Fibroblast of peridontal ligament (primary cell): ENCODE measurements around the gene CEBPZOS.
A peak's percentile ranks its signal among the peaks of the same experiment; 100 is the strongest.
"Not testable (repeated sequence)": the region's sequence is repeated elsewhere in the genome, so short reads cannot be mapped to it uniquely, and the experiment has no call there.

Experiments
- DNase-seq: peaks from one replicate; pipeline ENCODE4 v3.0.0-alpha.2; 2010; ENCODE audit errors: extremely low read depth

The CEBPZOS gene

DNA sequence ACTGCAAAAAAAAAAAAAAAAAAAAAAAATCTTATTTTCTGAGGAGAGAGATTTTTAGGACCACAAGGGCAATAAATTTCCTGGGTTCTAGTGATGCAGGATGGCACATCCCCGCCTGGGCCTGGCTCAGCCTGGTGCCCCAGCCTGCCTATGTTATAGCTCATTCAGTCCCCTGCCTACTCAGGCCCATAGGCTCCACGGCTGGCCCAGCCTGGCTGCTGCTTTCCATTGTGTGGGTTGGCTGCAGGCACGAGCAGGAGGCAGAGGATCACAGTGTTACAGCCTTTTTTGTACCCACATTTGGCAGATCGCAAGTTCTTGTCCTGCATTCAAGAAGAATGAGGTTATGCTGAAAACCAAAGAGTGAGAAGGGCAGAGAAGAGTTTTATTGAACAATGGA lies 5.0 kb upstream of the CEBPZOS start:
- no peak for DNase-seq

DNA sequence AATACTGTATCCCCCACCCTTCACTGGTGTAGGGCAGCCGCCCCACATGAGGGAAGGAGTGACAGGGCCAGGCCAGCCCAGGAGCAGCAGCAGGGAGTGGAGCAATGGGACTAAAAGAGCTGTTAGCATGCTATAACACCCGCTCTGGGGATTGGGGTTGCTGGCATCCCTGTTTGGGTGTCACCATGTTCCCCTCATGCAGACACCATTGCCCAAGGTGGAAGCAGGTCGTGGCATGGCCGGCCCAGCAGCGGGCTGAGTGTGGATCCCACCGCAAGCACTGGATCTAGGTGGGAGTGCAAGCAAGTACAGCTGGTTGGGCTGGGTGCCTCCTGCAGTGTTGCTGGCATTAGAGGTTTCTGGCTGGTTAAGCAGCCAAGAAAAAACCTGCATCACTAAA lies 4.5 kb upstream of the CEBPZOS start:
- no peak for DNase-seq

DNA sequence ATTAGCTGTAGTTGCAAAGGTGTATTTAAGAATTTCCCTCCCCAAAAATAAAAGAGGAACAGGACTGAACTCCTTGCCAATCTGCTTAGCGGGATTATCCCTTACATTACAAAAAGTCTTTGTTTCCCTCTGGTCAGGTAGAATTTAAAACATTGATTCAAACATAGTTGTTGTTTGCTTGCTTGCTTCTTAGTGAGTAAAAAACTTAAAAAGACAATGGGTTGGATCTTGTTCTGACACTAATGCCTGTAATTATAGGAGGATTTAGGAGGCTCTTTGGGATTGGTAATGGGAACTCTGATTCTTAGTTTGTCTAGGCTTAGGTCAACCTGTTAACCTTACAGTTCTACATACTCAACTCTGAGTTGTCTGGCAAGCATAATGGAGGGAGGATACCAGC lies 3.7 kb upstream of the CEBPZOS start:
- no peak for DNase-seq

DNA sequence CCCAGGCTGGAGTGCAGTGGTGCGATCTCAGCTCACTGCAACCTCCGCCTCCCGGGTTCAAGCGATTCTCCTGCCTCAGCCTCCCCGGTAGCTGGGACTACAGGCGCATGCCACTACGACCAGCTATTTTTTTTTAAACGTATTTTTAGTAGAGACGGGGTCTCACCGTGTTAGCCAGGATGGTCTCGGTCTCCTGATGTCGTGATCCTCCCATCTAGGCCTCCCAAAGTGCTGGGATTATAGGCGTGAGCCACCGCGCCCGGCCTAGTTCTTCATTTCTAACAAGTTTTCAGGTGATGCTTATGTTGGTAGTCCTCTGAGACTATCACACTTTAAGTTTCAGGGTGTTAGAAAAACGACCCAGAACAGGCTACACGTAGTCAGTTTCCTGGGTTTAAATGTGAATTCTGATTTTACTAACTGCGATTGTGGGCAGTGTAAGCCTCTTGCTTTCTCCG lies 405 bp upstream of the CEBPZOS start:
- DNase-seq = not testable (repeated sequence)

DNA sequence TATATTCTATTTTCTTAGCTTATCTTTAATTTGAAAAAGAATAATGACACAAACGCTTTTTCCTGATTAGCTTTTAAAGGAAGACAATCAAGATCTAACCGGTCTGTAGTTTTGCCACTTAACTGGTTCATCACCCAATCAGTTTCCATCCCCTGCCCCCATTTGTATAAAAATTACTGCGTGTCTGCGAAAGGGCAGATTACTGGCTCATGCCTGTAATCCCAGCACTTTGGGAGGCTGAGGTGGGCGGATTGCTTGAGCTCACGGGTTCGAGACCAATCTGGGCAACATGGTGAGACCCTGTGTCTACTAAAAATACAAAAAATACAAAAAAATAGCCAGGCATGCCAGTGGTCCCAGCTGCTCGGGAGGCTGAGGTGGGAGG lies 2.4 kb downstream of the CEBPZOS start:
- DNase-seq = no peak

DNA sequence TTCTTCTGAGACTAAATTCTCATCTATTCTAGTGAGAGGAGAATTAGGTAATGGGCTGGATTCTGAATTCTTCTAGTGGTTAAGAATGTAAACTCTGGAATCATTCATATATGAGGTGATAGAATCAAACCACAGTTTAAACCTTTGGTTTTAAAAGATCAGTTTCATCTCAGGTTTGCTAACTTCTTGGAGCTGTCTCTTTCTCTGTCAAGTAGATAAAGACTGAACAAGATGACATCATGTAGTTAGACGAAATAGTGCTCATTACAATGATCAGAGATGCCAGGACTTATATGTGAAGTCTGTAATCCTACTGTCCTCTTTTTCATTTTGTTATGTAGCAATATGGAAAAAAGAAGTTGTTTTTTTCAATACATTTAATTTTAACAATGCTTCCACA lies 4.9 kb downstream of the CEBPZOS start:
- peak; percentile 5 for DNase-seq

DNA sequence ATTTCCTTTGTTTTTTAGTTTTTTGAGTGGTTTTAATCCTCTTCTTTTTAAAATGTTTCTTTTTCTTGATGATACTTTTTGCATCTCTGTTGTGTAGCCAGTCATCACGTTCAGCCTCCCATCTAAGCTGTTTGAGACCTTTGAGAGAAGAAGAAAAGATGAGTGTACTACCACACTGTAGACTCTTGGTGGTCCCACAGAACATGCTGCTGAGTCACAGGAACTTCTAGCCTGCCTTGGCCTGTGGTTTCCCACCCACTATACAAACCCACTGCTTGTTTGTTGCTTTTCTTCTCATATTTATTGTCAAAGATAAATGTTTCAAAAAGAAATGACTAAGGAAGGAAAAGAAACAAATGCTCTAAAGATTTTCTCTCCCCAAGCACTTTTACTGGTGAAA lies 5.5 kb downstream of the CEBPZOS start:
- no peak for DNase-seq

DNA sequence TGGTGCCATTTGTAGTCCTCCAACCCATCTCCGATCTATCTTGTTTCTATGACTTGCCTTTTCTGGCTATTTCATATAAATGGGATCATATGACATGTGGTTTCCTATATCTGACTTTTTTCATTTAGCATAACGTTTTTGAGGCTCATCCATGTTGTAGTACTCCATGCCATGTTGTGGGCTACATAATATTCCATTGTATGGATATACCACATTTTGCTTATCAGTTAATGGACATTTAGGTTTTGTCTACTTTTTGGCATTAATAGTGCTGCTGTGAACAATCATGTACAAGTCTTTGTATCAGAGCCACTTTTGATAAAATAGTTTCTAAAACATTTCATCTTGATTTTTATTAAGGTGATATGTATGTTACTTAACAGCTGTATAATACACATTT lies 7.4 kb downstream of the CEBPZOS start:
- DNase-seq = no peak

DNA sequence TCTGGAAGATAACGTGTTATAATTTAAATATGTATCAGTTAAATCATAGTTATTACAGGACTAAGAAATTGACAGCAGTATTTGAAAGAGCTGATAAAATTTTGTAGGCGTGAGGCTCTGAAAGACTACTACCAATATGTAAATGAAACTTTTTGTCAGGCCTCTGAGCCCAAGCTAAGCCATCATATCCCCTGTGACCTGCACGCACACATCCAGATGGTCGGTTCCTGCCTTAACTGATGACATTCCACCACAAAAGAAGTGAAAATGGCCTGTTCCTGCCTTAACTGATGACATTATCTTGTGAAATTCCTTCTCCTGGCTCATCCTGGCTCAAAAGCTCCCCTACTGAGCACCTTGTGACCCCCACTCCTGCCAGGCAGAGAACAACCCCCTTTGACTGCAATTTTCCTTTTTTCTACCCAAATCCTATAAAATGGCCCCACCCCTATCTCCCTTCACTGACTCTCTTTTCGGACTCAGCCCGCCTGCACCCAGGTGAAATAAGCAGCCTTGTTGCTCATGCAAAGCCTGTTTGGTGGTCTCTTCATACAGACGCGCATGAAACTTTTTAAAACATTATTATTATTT lies 8.9 kb downstream of the CEBPZOS start:
- DNase-seq = not testable (repeated sequence)

DNA sequence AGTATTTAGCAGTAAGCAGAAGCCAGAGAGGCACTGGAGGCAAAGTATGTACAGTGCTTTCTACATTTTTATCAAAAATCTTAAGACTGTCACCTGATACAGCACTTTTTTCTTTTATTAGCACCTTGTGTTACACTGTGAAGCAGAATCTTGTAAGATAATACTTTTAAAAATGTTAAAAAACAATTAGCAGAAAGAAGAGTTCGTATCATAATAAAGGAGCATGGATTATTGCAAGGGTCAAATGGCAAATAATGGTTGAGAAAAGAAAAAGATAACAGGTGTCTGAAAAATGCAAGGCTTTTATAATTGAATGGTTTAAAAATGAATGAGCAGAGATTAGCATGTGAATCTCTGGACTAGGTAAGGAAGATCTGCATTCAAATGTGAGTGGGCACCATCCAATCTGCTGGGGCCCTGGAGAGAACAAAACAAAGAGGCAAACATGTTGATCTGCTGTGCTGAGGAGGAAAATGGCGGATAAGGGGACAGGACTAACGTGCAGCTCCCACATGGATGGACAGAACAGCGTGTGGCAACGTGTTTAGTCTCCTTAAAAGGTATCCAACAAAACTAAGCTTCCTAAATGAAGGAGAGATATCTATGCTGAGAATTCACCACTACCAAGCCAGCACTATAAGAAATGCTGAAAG lies 9.5 kb downstream of the CEBPZOS start:
- no peak for DNase-seq

DNA sequence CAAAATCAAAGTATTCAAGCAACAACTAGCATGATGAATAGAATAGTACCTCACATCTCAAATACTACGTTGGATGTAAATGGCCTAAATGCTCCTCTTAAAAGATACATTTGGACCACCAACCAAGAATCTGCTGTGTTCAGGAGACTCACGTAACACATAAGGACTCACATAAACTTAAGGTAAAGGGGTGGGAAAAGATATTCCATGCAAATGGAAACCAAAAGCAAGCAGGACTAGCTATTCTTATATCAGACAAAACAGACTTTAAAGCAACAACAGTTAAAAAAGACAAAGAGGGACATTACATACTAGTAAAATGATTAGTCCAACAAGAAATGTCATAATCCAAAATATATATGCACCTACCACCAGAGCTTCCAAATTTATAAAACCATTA lies 10.5 kb downstream of the CEBPZOS start:
- DNase-seq = not testable (repeated sequence)

DNA sequence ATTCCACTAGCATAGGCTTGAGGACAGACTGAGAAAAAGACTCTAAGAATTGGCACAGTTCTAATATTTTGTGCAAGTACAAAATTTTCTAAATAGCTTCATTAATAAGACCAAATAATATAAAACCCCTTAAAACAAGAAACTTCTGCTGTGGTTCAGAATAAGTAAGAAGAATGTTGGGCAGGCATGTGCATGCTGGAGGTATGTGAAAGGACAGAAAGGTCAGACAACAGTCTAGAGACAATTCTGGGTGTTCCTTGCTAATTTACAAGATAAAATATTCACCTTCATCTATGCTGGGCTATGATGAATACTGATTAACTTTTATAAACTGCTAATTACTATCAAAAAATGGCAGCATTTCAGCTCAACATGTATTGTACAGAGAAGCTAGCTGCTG lies 14.9 kb downstream of the CEBPZOS start:
- DNase-seq = no peak

DNA sequence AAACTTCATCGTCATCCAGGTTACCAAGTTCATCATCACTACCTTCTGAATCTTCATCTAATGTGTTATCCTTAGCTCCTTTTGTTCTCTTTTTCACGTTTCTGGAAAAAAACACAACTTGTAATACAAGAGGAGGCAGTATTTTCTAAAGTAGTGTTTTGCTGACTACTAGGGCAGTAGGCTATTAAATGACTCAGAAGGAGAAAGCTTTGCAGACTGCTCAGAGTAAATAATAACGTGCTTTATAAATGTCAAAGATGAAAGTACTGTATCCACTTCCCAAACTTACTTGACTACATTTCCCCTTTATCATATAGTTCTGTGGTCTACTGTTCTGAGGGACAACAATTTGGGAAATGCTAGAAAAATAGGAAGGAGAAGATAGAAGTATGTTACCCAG lies 15.6 kb downstream of the CEBPZOS start:
- DNase-seq = no peak

DNA sequence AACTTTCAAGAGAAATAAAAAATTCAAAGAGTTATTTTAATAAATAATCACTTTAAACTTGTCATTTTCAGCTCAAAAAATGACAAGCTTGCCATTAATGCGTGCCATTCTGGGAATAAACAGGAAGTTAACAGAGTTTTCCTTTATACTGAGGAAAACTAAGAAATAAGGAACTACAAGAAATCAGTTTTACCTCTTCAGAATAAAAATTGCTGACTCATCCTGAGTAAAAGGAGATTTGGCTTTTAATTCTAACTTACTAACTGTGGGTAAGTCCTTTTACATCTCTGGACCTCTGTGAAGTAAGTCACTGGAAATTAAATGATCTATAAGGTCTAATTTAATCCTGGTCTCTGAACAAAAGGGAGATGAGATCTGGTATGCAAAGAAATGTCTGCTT lies 19.0 kb downstream of the CEBPZOS start:
- DNase-seq = peak; percentile 36

DNA sequence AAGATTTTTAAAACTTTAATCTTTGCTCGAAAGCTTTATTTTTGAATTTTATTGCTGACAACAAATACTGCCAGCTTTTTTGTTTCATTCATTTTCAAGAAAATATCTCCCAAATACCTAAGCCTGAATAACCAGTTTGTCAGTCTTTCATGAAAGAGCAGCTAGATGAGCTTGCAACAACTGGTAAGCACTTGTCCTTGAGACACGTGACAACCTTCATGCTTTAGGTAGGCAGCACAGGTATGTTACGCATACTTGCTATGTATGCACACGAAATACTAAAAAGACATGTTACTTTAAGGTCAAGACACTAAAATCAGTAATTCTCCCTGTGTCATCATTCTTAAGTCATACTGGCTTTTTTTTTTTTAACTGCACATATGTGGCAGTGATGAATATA lies 22.8 kb downstream of the CEBPZOS start:
- no peak for DNase-seq

DNA sequence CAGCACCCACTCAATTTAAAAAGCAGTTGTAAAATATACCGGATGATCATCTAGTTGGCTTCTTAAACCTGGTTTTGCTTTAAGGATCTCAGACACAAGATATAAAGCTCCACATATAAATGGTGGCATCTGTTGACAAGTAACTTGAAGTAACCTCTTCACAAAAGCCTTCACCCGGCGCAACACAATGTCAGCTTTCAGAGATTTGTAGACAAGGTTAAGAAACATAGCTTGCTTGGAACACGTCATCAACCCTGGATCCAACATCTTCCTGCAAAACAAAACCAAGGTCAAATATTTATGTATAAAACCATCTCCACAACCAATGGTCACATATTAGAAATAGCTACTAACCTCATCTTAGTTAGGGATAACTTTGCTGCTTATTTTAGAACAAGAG lies 26.8 kb downstream of the CEBPZOS start:
- no peak for DNase-seq

DNA sequence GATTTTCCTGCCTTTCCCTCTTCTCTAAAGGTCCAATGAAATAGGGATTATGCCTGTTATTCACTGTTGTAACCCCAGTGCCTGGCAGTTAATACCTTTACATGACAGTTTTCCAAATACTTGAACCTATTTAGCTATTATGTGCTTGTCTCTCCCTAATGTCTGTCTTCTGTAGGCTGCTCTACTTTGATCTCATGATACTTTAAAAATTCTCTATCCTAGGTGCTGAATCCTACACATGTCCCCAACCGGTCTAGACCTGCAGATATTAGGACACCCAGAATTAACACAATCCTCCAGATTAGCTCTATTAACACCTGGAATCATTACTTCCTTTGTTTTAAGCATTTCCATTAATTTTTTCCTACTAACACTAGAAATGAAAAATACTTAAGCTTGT lies 27.8 kb downstream of the CEBPZOS start:
- DNase-seq = no peak

DNA sequence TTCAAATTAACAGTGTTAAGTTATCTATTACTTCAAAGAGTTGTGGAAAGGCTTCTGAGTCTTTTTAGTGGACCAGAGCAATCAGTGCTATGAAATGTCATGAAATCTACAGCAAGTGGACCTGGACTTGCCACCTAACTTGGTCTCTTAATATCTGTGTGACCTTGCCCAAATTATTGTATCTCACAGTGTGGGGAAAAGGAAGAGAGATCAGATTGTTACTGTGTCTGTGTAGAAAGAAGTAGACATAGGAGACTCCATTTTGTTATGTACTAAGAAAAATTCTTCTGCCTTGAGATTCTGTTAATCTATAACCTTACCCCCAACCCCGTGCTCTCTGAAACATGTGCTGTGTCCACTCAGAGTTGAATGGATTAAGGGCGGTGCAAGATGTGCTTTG lies 28.8 kb downstream of the CEBPZOS start:
- not testable (repeated sequence) for DNase-seq

DNA sequence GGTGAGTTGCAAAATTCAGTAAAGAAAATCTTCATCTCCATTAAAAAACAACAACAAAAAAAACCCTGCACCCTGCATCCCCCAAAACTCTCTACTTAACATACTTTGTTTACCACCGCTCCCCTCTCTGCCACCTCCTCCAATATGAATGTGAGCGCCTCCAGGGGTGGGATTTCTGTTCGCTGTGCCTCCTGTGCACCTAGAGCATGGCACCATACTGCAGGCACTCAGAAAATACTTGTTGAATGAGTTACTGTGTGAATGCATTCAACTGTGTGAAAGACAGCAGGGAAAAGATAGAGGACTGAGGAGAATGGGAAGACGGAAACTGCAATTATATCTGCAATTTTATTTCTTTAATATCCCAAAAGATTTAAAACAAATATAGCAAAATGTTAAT lies 30.6 kb downstream of the CEBPZOS start:
- DNase-seq = no peak

DNA sequence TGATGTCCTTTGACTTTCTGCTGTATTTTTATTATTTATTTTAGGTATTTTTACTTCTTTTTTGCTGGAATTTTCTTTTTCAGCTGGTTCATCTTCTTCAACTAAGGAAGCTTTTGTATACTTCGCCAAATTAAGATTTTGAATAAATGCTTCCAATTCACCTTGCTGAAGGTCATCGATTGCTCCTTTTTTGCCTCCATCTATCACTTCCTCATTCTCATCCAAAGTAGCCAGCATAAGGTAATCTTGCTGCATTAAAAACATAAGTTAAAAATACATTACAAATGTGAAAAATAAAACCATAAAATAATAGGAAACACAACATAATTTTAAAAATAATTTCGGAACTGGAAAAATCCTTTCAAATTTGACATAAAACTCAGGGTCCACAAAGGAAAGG lies 32.5 kb downstream of the CEBPZOS start:
- DNase-seq = no peak

DNA sequence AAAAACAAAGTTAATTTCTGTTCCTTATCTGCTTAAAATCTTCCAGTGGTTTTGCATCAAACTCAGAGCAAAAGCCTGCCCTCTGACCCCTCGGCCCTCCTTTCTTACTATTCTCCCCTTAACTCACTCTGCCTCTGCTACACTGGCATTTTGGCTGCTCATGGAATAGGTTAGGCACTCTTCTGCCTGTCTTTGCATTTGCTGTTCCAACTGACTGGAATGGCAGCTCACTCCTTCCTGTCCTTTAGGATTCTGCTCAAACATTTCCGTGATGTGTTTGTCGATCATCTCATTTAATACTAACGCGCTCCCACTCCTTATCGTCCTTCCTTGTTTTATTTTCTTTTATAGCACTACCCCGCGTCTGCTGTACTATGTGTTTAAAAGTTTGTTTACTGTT lies 34.3 kb downstream of the CEBPZOS start:
- peak; percentile 19 for DNase-seq

DNA sequence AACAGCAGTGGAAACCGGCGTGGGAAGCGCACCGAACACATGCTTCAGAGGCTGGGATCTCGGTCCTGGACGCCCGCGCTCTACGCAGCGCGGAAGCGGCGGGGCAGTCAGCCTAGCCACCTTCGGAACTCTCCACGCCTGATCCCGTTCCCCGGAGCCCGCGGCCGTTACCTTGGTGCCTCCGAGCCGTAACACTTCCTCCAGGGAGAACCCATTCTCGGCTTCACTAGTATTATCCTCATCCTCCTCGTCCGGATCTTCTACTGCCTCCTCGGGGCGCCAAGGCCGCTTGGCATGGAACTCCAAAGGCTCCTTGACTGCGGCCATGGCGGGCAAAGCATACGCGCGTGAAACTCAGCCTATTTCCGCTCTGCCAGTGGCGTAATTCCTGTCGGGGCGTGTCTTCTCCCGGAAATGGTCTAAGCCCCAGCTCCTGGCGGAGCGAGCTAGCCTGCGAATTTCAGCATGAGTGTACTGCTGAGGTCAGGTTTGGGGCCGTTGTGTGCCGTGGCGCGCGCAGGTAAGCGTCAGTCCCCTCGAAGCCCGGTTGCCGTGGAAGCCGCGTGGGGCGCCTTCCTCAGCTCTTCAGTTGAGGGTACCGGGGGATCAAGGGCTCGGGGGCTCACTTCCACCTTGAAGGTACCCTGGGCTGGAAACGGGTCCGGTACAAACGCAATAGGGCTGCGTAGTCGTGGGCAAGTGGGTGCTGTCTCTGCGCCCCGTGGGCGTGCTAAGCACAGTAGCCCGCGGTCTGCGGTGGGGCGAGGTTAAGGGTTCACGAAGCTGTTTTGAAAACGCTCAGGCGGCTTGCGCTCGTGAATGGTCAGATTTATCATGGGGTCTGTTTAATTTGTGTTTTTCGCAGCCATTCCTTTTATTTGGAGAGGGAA lies 35.2 kb downstream of the CEBPZOS start, which contains the start of the genes CEBPZ and NDUFAF7:
Gene CEBPZ (minus strand): TSS at position 356 of the 890 bp plus-strand sequence. CDS start 29 bp downstream, at position 327.
Gene NDUFAF7 (plus strand): TSS at position 418 of the 890 bp plus-strand sequence. CDS start 48 bp downstream, at position 466.
- peak; percentile 91 for DNase-seq
